Naive thymus-derived CD4-positive, alpha-beta T cell (primary cell): Measurements from ENCODE around the gene LANCL3. TPM values are rescaled to one million over a fixed set of nuclear protein-coding genes. Genes with fewer than 3 reads are reported as not detected.

ENCODE experiments used
- ATAC-seq: fragments of 150-1000 bp; cut with Tn5 transposase; 2 replicates; pipeline ENCODE4 v1.10.0; 2021; ENCODE audit warnings: mild to moderate bottlenecking, moderate library complexity
- CTCF ChIA-PET: fragments of 350-600 bp; sonication (Branson Sonifier 250); formaldehyde crosslinking; loops from one replicate; lab custom pipeline; 2021; ENCODE audit warnings: antibody characterized with exemption; lab: Charles Lee
- POLR2A ChIA-PET: fragments of 350-600 bp; sonication (Branson Sonifier 250); formaldehyde crosslinking; loops from one replicate; lab custom pipeline; 2021; ENCODE audit warnings: antibody characterized with exemption, inconsistent platforms; lab: Charles Lee
- DNase-seq, 9 donors: peaks; one replicate each; pipeline versions ENCODE4 v3.0.0 to v3.0.0-alpha.2; 2020 to 2022; ENCODE audit warnings: mixed read lengths in 1 of 9
- H3K27ac ChIP-seq: one replicate; pipeline ENCODE4 v1.7.0; 2013; ENCODE audit warnings: mild to moderate bottlenecking, low read depth, low read length, moderate library complexity
- H3K27me3 ChIP-seq, 2 donors: one replicate each; pipeline ENCODE4 v1.7.0; 2013; ENCODE audit warnings: low read length in 2 of 2, mild to moderate bottlenecking in 2 of 2, moderate library complexity in 2 of 2; ENCODE audit not compliant: control insufficient read depth in 2 of 2, insufficient read depth in 2 of 2
- H3K36me3 ChIP-seq, 3 experiments: 1 replicate in 2 of 3; 2 replicates in 1 of 3; pipeline ENCODE4 v1.7.0; 2013; ENCODE audit warnings: low read length in 3 of 3, mild to moderate bottlenecking in 3 of 3, moderate library complexity in 1 of 3; ENCODE audit not compliant: insufficient read depth in 3 of 3, control insufficient read depth in 2 of 3
- H3K4me1 ChIP-seq, 2 donors: one replicate each; pipeline ENCODE4 v1.7.0; 2013; ENCODE audit warnings: low read length in 2 of 2, mild to moderate bottlenecking in 2 of 2, moderate library complexity in 1 of 2; ENCODE audit not compliant: control insufficient read depth in 2 of 2, insufficient read depth in 2 of 2
- H3K4me3 ChIP-seq: 2 replicates; pipeline ENCODE4 v1.7.0; 2013; ENCODE audit warnings: mild to moderate bottlenecking, low read length
- H3K9me3 ChIP-seq, 3 experiments: 1 replicate in 2 of 3; 2 replicates in 1 of 3; pipeline ENCODE4 v1.7.0; 2013; ENCODE audit warnings: low read length in 3 of 3; ENCODE audit not compliant: control insufficient read depth in 2 of 3
- H3K27ac Mint-ChIP-seq, 9 donors: one replicate each; pipeline ENCODE4 v1.8.0; 2020 to 2022; ENCODE audit warnings: mixed read lengths in 9 of 9, mild to moderate bottlenecking in 8 of 9, moderate library complexity in 5 of 9, inconsistent platforms in 2 of 9
- H3K27me3 Mint-ChIP-seq, 5 donors: one replicate each; pipeline ENCODE4 v1.8.0; 2021 to 2022; ENCODE audit warnings: mixed read lengths in 5 of 5, mild to moderate bottlenecking in 1 of 5
- H3K36me3 Mint-ChIP-seq, 5 donors: one replicate each; pipeline ENCODE4 v1.8.0; 2020 to 2022; ENCODE audit warnings: mixed read lengths in 5 of 5, mild to moderate bottlenecking in 3 of 5, inconsistent platforms in 1 of 5
- H3K4me1 Mint-ChIP-seq, 7 donors: one replicate each; pipeline ENCODE4 v1.8.0; 2020 to 2022; ENCODE audit warnings: mixed read lengths in 7 of 7, mild to moderate bottlenecking in 3 of 7, inconsistent platforms in 1 of 7
- H3K4me3 Mint-ChIP-seq, 10 donors: one replicate each; pipeline ENCODE4 v1.8.0; 2020 to 2022; ENCODE audit warnings: mild to moderate bottlenecking in 10 of 10, mixed read lengths in 10 of 10, moderate library complexity in 6 of 10, inconsistent platforms in 2 of 10
- H3K9me3 Mint-ChIP-seq, 11 donors: one replicate each; pipeline ENCODE4 v1.8.0; 2020 to 2022; ENCODE audit warnings: mixed read lengths in 11 of 11, mild to moderate bottlenecking in 4 of 11, inconsistent platforms in 1 of 11, moderate library complexity in 1 of 11
- intact Hi-C, 2 donors: fragments of 100-400 bp; cut with micrococcal nuclease; formaldehyde crosslinking; loops; one replicate each; pipeline ENCODE4 v1.15.1; 2023
- polyA plus RNA-seq, 2 donors: library from polyadenylated mRNA; unstranded; fragments of 300-500 nt; fragmentation: Illumina TruSeq; gene quantifications; one replicate each; pipeline ENCODE4 v1.2.3, GENCODE V29; 2021
- total RNA-seq, 6 experiments: library from RNA in 5 of 6; stranded (reverse) in 5 of 6; gene quantifications; 1 replicate in 5 of 6; 2 replicates in 1 of 6; pipeline ENCODE4 v1.2.3 and lab custom pipeline; 2021 to 2026

The LANCL3 gene
- total and polyA plus RNA-seq, 7 experiments from 2014 or later, result 0.03 to 0.53 (median 0.16) TPM; not detected in 2

GRCh38 chrX:37701588-37701987 is 130.1 kb downstream of the LANCL3 start:
- Mint-ChIP-seq H3K27me3 (no peaks in the 10 kb centered on the region), H3K4me3 (no peak overlapping the region), H3K9me3 (peaks cover 0 to 3% (median 0%) of the 10 kb centered on the region in 11 donors), H3K4me1 (no peaks in the 10 kb centered on the region), H3K27ac (no peak overlapping the region), H3K36me3 (no peaks in the 10 kb centered on the region)
- Histone ChIP-seq H3K4me1 (no peaks in the 10 kb centered on the region), H3K9me3 (no peaks in the 10 kb centered on the region), H3K27me3 (no peaks in the 10 kb centered on the region), H3K36me3 (no peaks in the 10 kb centered on the region), H3K4me3 (no peak overlapping the region), H3K27ac (no peak overlapping the region)
- ATAC-seq (no peak), DNase-seq (no peak)
- ChIA-PET POLR2A (no interaction called here), CTCF (no interaction called here)
- intact Hi-C loops, result no loop called here

GRCh38 chrX:37711991-37712390 is 140.5 kb downstream of the LANCL3 start:
- Mint-ChIP-seq H3K4me3 (no peak overlapping the region), H3K9me3 (peaks cover 0 to 5% (median 0%) of the 10 kb centered on the region in 11 donors), H3K27me3 (no peaks in the 10 kb centered on the region), H3K27ac (no peak overlapping the region), H3K36me3 (no peaks in the 10 kb centered on the region), H3K4me1 (no peaks in the 10 kb centered on the region)
- H3K36me3 ChIP-seq, result no peaks in the 10 kb centered on the region
- no peaks in the 10 kb centered on the region for H3K4me1 ChIP-seq
- H3K27me3 ChIP-seq, result no peaks in the 10 kb centered on the region
- ATAC-seq (no peak), DNase-seq (no peak)
- H3K27ac ChIP-seq, result no peak overlapping the region
- ChIA-PET POLR2A (no interaction called here), CTCF (no interaction called here)
- H3K4me3 ChIP-seq, result no peak overlapping the region
- intact Hi-C loops, result no loop called here
- H3K9me3 ChIP-seq, result no peaks in the 10 kb centered on the region

- Histone ChIP-seq H3K27me3 (no peaks in the 10 kb centered on the region), H3K27ac (no peak overlapping the region), H3K4me1 (no peaks in the 10 kb centered on the region), H3K4me3 (no peak overlapping the region), H3K9me3 (no peaks in the 10 kb centered on the region), H3K36me3 (no peaks in the 10 kb centered on the region)
- Mint-ChIP-seq H3K4me1 (no peaks in the 10 kb centered on the region), H3K27me3 (no peaks in the 10 kb centered on the region), H3K4me3 (no peak overlapping the region), H3K9me3 (peaks cover 0 to 5% (median 0%) of the 10 kb centered on the region in 11 donors), H3K36me3 (no peaks in the 10 kb centered on the region), H3K27ac (no peak overlapping the region)
- no peak for ATAC-seq
- intact Hi-C loops, result no loop called here
- POLR2A ChIA-PET, result no interaction called here
- CTCF ChIA-PET, result no interaction called here
- DNase-seq, result no peak
These were observed 141.0 kb downstream of the LANCL3 start for GRCh38 chrX:37712458-37712857.

- no peaks in the 10 kb centered on the region for H3K27me3 Mint-ChIP-seq
- H3K9me3 Mint-ChIP-seq, result peaks cover 0 to 9% (median 3%) of the 10 kb centered on the region in 11 donors
- CTCF ChIA-PET, result no interaction called here
- H3K4me1 Mint-ChIP-seq, result no peaks in the 10 kb centered on the region
- Histone ChIP-seq H3K27me3 (no peaks in the 10 kb centered on the region), H3K9me3 (no peaks in the 10 kb centered on the region), H3K27ac (no peak overlapping the region), H3K4me1 (no peaks in the 10 kb centered on the region), H3K36me3 (no peaks in the 10 kb centered on the region), H3K4me3 (no peak overlapping the region)
- no peaks in the 10 kb centered on the region for H3K36me3 Mint-ChIP-seq
- intact Hi-C loops, result no loop called here
- POLR2A ChIA-PET, result no interaction called here
- DNase-seq (no peak), ATAC-seq (no peak)
- H3K4me3 Mint-ChIP-seq, result no peak overlapping the region
- no peak overlapping the region for H3K27ac Mint-ChIP-seq
These were observed 143.0 kb downstream of the LANCL3 start for GRCh38 chrX:37714479-37714878.

- no peaks in the 10 kb centered on the region for H3K27me3 ChIP-seq
- no peaks in the 10 kb centered on the region for H3K4me1 ChIP-seq
- ChIA-PET CTCF (no interaction called here), POLR2A (no interaction called here)
- Mint-ChIP-seq H3K4me3 (no peak overlapping the region), H3K36me3 (no peaks in the 10 kb centered on the region), H3K4me1 (no peaks in the 10 kb centered on the region), H3K27me3 (no peaks in the 10 kb centered on the region), H3K9me3 (peaks cover 0 to 14% (median 3%) of the 10 kb centered on the region in 11 donors), H3K27ac (no peak overlapping the region)
- H3K4me3 ChIP-seq, result no peak overlapping the region
- H3K36me3 ChIP-seq, result no peaks in the 10 kb centered on the region
- H3K9me3 ChIP-seq, result no peaks in the 10 kb centered on the region
- intact Hi-C loops, result no loop called here
- H3K27ac ChIP-seq, result no peak overlapping the region
- ATAC-seq (no peak), DNase-seq (no peak)
These were observed 145.1 kb downstream of the LANCL3 start for GRCh38 chrX:37716602-37717001.

- Mint-ChIP-seq H3K36me3 (no peaks in the 10 kb centered on the region), H3K9me3 (peaks cover 0 to 14% (median 3%) of the 10 kb centered on the region in 11 donors), H3K4me1 (no peaks in the 10 kb centered on the region), H3K27me3 (peaks cover 0 to 8% (median 7%) of the 10 kb centered on the region in 5 donors), H3K27ac (no peak overlapping the region), H3K4me3 (no peak overlapping the region)
- ATAC-seq (no peak), DNase-seq (no peak)
- Histone ChIP-seq H3K4me3 (no peak overlapping the region), H3K36me3 (no peaks in the 10 kb centered on the region), H3K27me3 (no peaks in the 10 kb centered on the region), H3K27ac (no peak overlapping the region), H3K9me3 (no peaks in the 10 kb centered on the region), H3K4me1 (no peaks in the 10 kb centered on the region)
- intact Hi-C loops, result no loop called here
- ChIA-PET CTCF (no interaction called here), POLR2A (no interaction called here)
These were observed 146.2 kb downstream of the LANCL3 start for GRCh38 chrX:37717708-37718107.

GRCh38 chrX:37722595-37722994 is 151.1 kb downstream of the LANCL3 start:
- CTCF ChIA-PET, result no interaction called here
- intact Hi-C loops, result no loop called here
- peaks cover 0 to 14% (median 3%) of the 10 kb centered on the region in 11 donors for H3K9me3 Mint-ChIP-seq

More at GRCh38 chrX:37722595-37722994, 151.1 kb downstream of the LANCL3 start:
- no peaks in the 10 kb centered on the region for H3K27me3 ChIP-seq
- H3K27ac Mint-ChIP-seq, result no peak overlapping the region
- H3K36me3 Mint-ChIP-seq, result peaks cover 0 to 5% (median 0%) of the 10 kb centered on the region in 5 donors
- ATAC-seq (no peak), DNase-seq (no peak)
- POLR2A ChIA-PET, result no interaction called here
- H3K27me3 Mint-ChIP-seq, result peaks cover 3 to 22% (median 8%) of the 10 kb centered on the region in 5 donors
- no peaks in the 10 kb centered on the region for H3K36me3 ChIP-seq
- no peaks in the 10 kb centered on the region for H3K9me3 ChIP-seq
- H3K4me3 ChIP-seq, result no peak overlapping the region
- no peak overlapping the region for H3K4me3 Mint-ChIP-seq
- no peaks in the 10 kb centered on the region for H3K4me1 Mint-ChIP-seq
- no peak overlapping the region for H3K27ac ChIP-seq
- H3K4me1 ChIP-seq, result no peaks in the 10 kb centered on the region
